K562 (cell line): Measurements from ENCODE around the gene SLC30A3.

ENCODE experiments used
- HMGXB4 ChIP-seq: sonication (generic); formaldehyde crosslinking; IDR thresholded peaks from 2 replicates; pipeline ENCODE4 v1.8.1; 2023; ENCODE audit warnings: mild to moderate bottlenecking, missing genetic modification reagents
- HNRNPK ChIP-seq: fragments of 200-400 bp; formaldehyde crosslinking; IDR thresholded peaks from one replicate; pipeline ENCODE4 v1.6.1; 2018; ENCODE audit warnings: mild to moderate bottlenecking, low read depth, low read length; ENCODE audit not compliant: poor library complexity, severe bottlenecking
- KLF16 ChIP-seq: IDR thresholded peaks from 2 replicates; pipeline ENCODE4 v1.6.1; 2016; ENCODE audit warnings: antibody characterized with exemption
- POLR2A ChIP-seq: fragments of 450-650 bp; conservative IDR thresholded peaks from 2 replicates; pipeline ENCODE4 v1.6.1; 2016
- POLR2AphosphoS5 ChIP-seq: IDR thresholded peaks from 2 replicates; pipeline ENCODE4 v1.6.1; 2011; ENCODE audit warnings: mild to moderate bottlenecking, low read depth, low read length, moderate library complexity; ENCODE audit not compliant: control insufficient read depth, insufficient read depth
- SMARCA5 ChIP-seq: fragments of 450-650 bp; IDR thresholded peaks from 2 replicates; pipeline ENCODE4 v1.6.1; 2016
- YY1 ChIP-seq, 3 experiments: IDR thresholded peaks; 2 replicates each; pipeline ENCODE4 v1.6.1; 2011; ENCODE audit warnings: low read length in 2 of 3, mild to moderate bottlenecking in 2 of 3, moderate library complexity in 2 of 3, borderline replicate concordance in 1 of 3, control low read depth in 1 of 3, low read depth in 1 of 3; ENCODE audit not compliant: insufficient read depth in 3 of 3, insufficient replicate concordance in 2 of 3, control insufficient read depth in 1 of 3, insufficient read length in 1 of 3; ENCODE audit errors: extremely low read depth in 1 of 3

GRCh38 chr2:27282892-27283291, 20.0 kb upstream of the SLC30A3 start:
- TF ChIP-seq POLR2AphosphoS5 = no peak
- TF ChIP-seq HNRNPK = no peak
- no peak for TF ChIP-seq HMGXB4 (CRISPR knock-in tag)
- TF ChIP-seq YY1 (IDR thresholded peaks at IDR 0.05; ENCODE audit: borderline replicate concordance in 1 of 3, control insufficient read depth in 1 of 3, extremely low read depth in 1 of 3, insufficient read depth in 3 of 3, insufficient read length in 1 of 3, insufficient replicate concordance in 2 of 3, low read depth in 1 of 3, low read length in 2 of 3) = no peak
- no peak for TF ChIP-seq KLF16
- no peak for TF ChIP-seq POLR2A
- TF ChIP-seq SMARCA5 = no peak
